Suprapubic skin (tissue), 3 donors: ENCODE data around the gene PKP1.

Source experiments
- CTCF ChIP-seq, 2 donors: fragments of 200-600 bp in 1 of 2; fragments of 450-650 bp in 1 of 2; sonication (generic) in 1 of 2; IDR thresholded peaks; one replicate each; pipeline ENCODE4 v1.5.1; 2016 to 2019; ENCODE audit warnings: antibody characterized with exemption in 2 of 2, mild to moderate bottlenecking in 1 of 2, moderate library complexity in 1 of 2
- EP300 ChIP-seq: sonication (generic); formaldehyde crosslinking; IDR thresholded peaks from one replicate; pipeline ENCODE4 v1.6.1; 2017; ENCODE audit warnings: antibody characterized with exemption

- TF ChIP-seq EP300 (no peak), CTCF (IDR thresholded peaks at IDR 0.05) (no peak)
Observed at GRCh38 chr1:201304126-201304525, 20.8 kb downstream of the PKP1 start.
